HG02870 (cell line): ENCODE results near the gene NR2F1-AS1.

Source experiments
- ATAC-seq: cut with Tn5 transposase; IDR thresholded peaks from one replicate; pipeline ENCODE4 v1.9.1; 2021; ENCODE audit warnings: mild to moderate bottlenecking, moderate library complexity; ENCODE audit not compliant: unreplicated experiment

Gene NR2F1-AS1

DNA sequence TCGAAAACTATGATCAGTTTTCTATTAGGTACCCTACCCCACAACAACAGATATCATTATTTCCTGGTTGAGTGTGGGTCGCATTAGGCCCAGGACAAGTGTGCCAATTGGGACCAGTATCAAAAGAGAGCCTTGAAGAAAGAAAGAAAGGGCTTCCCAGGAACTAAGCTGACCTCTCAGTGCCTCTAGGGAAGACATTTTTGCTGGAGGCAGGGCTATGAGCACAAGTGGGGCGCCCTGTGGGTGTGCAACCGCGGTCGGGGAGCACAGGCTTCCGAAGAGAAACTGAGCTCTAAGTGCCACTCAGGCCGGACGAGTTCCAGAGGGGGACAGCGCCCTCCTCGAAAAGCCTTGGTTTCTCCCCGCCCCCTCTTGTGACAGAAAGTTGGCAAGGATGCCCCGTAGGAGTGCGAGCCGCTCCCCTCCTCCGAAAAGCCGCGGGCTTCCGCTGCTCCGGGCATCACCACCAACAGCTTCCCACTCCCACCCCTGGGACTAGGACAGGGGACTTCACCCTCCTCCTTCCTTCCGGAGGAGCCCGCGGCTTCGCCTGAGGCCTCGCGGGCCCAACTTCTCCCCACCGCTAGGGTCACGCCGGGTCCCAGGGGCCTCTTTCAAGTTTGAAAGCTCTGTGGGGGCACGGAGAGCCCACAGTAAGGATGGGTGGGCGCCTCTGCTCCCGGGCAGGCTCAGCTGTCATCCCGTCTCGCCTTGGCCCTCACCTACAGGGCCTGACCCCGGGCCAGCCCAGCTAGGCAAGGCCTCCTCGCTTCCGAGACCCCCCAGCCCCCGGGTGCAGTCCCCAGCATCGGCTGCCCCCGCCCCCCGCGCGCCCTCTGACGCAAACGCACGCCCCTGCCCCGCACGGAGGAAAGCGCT, 2.0 kb downstream of the NR2F1-AS1 start:
- ATAC-seq = no peak

GRCh38 chr5:93577854-93578812, 2.9 kb downstream of the NR2F1-AS1 start:
- no peak for ATAC-seq

DNA sequence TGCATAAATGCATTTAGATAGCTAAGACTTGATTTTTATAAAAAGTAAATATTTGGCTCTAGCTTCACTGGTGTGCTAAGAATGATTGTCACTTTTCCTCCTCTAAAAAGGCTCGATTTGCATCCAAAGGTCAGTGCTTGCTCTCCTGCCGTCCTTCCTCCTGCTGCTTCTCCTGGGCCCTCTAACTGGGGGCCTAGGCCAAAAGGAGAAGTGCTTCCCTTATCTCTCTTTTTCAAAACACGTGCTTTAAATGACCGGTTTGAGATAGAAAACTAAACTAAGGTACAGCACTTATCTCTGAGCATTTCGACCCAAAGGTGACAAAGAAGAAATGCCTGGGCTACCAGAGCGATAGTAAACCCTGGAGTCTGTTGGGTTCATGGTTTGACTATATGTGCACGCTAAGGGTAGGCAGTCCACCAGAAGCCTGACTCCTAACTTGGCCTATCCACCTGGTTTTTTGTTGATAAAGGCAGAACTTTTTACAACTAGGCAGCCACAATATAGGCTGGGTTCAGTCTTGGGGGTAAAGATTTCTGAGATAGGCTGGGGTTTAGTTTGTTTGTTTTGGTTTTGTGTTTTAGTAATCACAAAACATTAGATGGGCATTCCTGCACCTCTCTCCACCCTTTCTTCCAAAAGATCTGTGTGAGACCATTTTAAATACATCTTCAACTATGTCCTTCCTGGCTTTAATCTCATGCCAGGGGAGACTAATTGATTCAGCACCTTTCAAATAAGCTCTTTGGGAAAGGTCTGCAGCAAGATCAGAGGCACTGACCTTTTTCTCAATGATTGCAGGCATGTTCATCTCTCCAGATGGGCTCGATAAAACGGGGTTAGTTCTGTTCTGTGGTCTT, 3.8 kb downstream of the NR2F1-AS1 start:
- no peak for ATAC-seq

DNA sequence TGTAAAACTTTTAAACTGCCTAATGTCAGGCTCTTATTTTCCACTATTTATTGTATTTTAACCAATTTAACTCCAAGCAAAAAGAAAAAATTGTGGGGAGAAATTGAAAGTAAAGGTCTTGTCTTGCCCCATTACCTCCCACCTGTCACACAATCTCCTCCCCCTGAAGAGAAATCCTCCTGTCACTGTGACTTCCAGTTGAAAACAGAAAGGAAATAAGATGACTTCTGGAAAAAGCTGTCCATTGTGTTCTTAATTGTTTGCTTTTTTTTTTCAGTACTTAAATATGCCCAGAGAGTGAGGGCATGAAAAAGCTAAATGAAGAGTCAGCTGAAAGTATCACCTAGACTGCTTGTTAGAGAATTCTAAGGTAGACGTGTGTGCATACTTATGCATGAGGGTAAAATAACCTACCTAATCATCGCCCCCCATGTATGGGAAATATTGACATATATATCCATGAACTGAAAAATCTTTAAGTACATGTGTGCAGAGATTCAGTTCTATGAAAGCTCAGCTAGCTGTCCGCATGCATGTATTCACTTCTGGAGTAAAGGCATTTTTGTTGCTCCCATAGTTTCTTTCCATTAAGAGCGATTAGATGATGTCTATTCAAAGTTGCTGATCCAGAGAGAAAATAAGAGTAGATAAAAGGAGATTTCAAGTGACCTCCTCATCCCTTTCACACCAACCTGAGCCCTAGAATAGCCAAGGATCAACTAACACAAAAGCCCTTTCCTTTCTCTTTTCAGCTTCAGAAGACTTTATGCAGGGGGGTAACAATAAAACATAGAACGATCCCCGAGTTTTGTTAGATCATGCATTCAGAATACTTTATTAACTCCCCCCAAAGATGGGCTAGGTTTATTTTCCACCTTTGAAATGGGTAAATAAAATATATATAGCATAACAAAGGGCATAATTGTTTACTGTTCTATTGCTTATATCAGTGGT, 5.3 kb downstream of the NR2F1-AS1 start:
- ATAC-seq = no peak

- no peak for ATAC-seq
Measured at GRCh38 chr5:93574491-93575305, 6.3 kb downstream of the NR2F1-AS1 start.

DNA sequence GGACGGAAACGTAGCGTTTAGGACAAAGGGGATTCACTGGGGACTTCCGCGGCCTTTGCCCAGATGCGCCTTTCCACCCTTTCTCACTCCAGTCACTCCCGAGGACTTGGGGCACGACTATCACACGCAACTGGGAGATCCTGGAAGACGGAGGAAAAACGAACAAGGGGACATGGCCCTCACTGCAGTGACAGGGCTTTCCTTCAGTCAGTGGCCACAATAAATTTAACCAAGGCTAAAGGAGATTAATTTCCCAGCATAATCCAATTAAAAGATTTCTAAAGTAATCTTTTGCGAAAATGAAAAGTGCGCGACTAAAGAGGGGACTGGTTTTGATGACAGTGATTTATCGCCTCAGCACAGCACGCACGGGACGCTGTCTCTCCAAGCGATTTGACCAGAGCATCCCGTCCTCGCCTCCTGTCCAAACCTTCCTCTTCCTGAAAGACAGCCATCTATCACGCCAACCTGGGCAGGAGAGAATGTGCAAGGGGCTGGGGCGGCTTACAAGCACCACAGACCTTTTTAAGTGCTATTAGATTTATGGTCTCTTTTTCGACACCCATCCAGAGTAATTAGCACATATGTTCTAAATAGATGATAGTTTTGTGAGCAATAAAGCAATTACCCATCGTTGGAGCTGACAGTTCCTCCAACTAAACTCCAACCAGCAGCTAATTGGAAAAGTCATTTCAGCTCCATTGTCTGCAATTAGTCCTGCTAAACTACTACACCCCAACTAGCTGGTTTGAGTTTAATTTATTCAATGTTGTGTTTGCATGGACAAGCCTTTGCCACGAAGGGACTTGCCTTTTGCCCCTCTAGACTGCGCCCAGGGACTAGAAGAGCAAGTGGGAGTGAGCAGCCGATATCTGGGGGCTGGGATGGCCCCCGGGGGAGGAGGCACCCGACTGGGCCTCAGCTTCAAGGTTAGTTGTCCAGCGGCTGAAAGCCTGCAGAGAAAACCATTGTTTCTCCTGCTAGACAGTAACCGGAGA, 7.4 kb downstream of the NR2F1-AS1 start:
- no peak for ATAC-seq

GRCh38 chr5:93572608-93573353, 8.2 kb downstream of the NR2F1-AS1 start:
- no peak for ATAC-seq

DNA sequence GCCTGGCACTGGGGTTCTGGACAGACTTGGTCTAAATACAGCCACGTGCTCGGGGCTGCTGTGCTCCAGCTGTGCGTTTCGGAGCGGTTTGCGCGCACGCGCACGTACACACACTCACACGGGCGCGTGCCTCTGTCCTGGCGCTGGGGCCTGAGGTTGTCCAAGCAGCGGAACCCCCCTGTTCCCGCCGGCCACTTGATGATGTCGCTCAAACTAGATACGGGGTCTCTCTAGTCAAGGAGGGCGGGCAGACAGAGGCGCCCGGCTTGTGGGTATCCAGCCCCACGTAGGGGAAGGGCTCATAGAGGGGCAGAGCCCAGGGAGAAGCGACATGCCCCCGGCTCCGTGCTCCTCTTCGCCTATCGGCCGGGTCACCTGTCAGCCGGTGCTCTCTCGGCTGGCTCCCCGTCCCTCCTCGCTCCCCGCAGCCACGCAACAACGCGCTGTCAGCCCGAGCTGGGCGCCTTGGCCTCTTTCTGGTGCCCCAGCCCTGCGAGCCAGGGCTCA, 8.9 kb downstream of the NR2F1-AS1 start:
- no peak for ATAC-seq

GRCh38 chr5:93571114-93571949, 9.7 kb downstream of the NR2F1-AS1 start:
- no peak for ATAC-seq

DNA sequence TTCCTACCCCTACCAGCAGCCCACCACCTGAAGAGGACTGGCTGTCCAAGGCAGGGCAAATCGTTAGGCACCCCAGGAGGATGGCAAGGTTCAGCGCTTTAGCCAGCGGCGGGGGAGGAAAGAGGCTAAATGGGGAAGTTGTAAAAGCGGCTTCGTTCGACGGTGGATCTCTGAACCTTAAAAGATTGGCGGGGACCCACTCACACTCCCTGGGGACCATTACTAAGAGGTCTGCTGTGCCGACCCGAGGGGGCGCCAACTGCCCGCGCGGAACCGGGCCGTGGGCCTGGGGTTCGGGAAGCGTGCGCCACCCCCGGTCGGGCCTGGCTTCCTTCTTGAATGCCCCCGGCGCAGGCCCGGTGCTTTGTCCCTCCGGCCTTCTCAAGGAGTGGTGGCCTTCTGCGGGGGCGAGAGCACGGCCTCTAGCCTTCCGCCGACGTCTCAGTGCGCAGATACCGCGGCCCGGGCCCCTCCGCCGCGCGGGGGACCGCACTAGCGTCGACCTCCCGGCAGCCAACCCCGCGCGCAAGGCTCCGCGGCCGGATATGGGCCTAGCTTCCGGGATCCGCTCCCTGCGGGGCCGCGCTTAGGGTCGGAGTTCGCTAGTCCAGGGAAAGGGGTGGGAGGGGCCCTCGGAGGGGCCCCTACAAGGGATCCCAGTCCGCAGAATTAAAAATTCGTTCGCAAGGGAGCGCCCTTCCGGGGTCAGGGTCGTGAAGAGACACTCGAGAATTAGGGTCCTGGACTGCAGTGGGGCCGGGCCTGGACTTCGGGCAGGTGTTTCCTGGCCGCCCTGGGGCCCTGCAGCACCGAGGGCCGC, 10.5 kb downstream of the NR2F1-AS1 start:
- no peak for ATAC-seq

GRCh38 chr5:93569300-93570160, 11.5 kb downstream of the NR2F1-AS1 start:
- ATAC-seq = no peak

- ATAC-seq = no peak
Measured at GRCh38 chr5:93567424-93567823, 13.6 kb downstream of the NR2F1-AS1 start.

DNA sequence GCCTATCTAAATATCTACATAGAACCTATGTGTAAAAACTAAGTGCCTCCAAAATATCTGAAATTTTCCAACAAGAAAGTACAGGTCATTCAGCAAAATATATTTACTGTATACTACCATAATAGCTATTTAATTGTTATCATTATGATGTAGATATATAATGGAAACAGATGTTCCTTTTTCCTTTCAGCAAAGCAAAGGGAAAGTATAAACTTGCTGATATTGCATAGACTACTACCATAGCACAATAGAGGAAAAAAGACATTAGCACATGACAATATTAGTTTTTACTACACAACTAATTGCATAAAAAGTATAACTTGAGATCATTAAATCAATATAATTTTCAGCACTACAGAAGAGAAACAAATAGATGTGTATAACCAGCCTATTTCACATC, 14.9 kb downstream of the NR2F1-AS1 start:
- ATAC-seq = no peak

DNA sequence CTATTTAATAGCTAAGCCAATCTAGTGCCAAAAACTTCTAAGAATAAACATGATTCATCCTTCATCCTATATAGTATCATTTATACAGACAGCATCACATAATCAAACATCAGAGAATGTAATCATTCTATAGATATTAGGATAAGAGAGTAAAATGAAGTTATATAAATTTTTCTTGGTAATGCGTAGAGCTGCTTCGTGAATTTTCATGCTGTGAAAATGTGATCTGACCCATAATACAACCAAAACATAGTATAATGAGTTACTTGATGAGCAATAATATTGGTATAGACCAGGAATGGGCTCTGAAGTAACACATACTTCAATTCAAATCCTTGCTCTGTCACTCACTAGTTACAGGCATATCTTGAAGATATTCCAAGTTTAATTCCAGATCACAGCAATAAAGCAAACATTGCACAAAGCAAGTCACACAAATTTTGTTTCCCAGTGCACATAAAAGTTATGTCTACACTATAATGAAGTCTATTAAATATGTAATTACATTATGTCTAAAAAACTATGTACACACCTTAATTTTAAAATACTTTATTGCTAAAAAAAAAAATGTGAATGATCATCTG, 23.9 kb downstream of the NR2F1-AS1 start:
- no peak for ATAC-seq
